Activated CD4-positive, CD25-positive, alpha-beta regulatory T cell treated with anti-CD3 and anti-CD28 coated beads, Interleukin-2, amount 50 U/mL, for 16 hours (primary cell): ENCODE results near the gene CAMKMT.

Experiments used
- DNase-seq: peaks from one replicate; pipeline ENCODE4 v3.0.0-alpha.2; 2020; ENCODE audit warnings: low read depth, low spot score

CAMKMT gene

DNA sequence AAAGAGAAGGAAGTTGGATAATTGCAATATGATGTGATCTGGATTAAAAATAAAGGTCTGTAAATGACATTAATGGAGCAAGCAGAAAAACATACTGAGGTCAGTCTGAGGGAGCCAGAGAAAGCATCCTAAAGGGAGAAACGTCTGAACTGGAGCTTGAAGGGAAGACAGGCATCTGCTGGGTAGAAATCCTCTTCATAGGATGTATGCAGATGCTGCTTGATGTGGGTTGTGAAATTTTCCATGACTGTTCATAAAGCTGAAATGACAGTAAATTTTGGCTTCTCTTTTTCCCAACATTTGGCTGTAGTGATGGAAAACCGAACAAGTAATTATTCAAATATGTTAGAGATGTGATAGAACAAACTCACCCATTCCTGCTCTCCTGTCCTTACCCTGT lies 287.6 kb downstream of the CAMKMT start:
- DNase-seq, result no peak

DNA sequence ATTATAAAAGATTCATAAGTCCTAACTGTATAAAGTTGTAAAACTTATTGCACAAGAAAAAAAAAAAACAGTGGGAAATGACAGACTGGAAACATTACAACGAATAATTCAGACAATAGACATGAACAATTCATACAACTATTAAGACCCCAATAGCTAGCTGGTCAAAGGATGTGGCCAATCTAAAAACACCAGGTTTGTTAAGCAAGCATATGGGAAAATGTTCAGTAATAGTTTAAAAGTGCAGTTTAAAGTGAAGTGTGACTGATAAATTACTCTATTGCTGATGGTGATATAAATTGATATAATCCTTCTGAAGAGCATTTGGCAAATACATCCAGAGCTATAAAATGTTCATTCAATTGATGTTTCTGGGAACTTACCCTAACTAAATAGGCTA lies 289.0 kb downstream of the CAMKMT start:
- DNase-seq, result no peak

DNA sequence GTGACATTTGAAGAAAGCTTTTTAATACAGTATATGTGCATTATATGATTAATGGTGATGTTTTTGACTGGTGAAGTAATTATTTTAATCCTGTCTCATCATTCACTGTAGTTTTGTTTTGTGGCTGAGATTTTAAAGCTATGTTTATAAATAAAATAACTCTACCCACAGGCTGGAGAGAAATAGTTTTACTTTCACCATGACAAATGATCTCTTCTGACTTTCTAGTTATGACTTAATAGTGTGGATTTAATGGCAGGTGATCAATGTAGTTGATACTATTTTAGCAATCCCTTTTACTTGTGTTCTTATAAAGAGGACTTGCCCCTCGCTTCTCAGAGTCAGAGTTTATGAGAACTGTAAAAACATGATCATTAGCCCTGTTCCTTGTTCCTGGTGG lies 290.2 kb downstream of the CAMKMT start:
- no peak for DNase-seq

DNA sequence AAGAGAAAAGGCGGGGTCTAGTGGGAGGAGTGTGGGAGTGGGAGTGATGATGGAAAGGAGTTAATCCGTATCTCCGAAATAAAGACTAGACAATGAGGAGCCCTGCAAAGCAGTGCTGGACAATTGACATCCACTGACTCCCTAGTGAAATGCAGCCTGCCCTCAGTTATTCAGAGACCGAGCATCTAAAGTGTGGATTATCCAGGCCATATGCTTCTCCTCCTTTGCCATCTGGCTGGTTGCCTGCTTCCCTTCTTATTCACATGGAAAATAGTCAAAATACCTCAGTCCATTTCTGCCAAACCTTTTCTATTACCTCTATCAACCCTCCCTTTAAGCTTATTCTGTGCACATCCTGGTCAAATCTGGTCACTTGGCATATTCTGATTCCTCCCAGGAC lies 291.0 kb downstream of the CAMKMT start:
- no peak for DNase-seq

DNA sequence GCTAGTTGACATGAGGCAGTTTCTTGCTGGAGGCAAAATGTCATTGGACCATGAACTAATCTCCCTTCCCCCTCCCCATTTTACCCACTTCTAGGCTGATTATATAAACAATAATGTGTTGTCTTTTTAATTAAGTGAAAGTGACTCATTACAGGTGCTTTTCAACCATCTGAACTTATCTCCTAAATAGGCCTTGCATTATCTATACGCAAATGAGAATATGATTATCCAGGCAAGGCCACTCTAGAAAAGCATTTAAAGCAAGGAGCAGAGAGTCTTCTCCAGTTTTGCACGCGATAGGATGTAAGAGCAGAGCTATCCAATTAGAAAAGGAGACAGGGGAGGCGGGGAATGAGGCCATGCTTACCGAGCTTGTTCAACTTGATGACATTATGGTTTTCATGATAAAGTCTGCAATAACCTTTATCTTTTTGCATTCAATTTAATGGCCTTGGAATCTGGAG lies 293.7 kb downstream of the CAMKMT start:
- no peak for DNase-seq

DNA sequence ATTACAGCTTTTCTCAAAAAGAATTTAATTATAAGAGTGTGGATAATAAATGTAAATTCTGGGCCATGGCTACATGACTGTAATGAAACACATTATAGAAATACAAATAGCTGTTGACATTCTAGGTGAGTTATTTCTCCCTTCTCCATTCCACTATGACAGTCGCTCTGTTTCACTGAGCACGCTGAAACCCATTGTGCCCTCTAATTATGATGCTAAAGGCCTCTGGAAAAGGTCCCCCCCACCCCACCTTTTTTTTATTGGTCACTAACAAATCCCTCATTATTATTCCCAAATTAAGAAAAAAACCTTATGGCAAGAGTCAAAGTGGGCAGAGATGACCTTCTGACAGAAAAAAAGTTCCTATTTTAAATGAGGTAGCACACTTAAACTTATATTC lies 294.7 kb downstream of the CAMKMT start:
- no peak for DNase-seq

DNA sequence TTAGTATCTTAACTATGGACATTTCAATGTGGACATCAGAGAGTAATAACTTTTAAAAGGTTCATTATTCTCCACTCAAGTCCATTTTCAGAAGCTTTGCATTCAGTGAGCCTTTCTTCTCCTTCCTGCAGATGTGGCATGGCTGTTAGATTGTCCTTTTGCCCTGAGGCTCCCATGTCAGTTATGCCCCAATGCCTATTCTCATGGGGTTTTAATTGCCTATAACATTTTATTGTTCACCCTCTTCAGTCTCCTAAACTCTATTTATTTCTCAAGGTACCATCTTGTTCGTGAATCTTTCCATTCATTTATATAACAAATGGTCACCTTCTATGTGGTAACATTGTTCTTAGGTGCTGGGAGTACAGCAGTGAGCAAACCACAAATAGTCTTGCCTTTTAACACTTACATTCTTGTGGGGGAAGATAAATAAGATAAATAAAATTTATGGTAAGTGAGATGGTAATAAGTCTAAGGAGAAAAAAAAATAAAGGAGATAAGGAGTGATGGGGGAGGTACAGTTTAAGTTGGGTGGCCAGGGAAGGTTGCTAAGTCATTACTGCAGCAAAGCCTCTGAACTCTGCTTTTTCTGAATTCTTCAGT lies 301.8 kb downstream of the CAMKMT start:
- no peak for DNase-seq

DNA sequence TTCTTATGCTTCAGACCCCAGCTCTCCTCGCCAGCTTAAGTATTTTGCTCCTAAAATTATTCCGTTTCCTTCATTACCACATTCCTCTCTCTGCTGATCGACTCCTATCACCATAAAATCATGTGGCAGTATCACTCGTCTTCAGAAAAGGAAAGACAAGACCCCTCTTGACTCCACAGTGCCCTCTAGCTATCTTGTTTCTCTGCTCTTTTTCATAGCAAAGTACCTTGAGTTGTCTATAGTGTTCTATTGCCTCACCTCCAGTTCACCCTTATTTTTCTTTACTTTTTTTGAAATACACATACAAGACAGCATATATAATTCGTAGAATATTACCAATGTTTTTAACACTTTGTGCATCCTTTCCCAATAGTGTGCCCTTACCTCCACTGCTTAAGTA lies 306.6 kb downstream of the CAMKMT start:
- no peak for DNase-seq

DNA sequence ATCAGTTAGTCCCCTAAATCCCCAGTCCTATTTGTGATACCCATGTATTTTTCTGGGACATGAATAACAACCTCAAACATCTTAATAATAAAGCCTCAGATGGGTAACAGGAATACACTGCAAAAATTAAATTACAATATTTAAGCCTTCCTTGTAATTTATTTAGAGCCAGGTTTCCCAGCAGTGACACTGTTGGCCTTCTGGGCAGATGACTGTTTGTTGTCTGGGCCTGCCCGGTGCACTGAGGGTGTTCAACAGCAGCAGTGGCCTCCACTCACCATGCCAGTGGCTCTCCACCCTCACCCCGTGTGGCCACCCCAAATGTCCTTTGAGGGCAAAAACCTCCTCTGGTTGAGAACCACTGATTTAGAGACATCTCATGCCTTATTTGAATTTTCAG lies 309.5 kb downstream of the CAMKMT start:
- DNase-seq, result no peak

DNA sequence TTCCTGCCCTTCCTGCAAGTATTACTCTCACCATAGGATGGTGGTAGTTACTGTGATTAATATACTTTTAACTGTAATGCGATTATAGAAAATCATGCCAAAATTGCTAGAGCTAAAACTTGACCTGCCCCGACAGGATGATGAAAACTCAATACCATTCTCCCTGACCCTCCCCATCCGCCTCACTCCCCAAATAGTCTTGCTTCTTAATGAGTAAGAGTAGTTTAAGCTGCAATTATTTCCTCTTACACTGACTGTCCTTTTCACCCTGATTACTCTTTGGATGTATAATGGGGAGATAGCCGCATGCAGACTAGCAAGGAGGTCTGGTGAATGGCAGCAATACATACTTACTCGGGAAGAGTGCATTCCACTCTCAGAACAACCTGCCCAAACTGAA lies 310.2 kb downstream of the CAMKMT start:
- DNase-seq, result no peak

DNA sequence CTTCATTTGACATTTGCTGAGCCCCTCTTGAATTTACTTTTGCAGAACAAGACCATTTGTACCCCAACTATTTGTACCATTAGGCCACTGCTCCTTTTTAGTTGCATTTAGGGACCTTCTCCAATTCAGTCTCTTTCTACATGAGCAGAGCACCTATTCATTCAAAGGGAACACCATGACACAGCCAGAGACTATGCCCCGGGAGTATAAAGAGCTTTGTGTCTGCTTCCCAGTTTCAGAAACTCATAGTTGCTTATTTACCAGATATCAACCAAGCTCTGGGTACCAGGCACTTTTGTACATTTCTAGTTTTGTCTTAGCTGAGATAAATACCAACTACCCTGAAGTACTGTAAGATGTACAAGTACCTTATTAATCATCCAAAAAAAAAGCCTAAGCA lies 310.7 kb downstream of the CAMKMT start:
- no peak for DNase-seq

DNA sequence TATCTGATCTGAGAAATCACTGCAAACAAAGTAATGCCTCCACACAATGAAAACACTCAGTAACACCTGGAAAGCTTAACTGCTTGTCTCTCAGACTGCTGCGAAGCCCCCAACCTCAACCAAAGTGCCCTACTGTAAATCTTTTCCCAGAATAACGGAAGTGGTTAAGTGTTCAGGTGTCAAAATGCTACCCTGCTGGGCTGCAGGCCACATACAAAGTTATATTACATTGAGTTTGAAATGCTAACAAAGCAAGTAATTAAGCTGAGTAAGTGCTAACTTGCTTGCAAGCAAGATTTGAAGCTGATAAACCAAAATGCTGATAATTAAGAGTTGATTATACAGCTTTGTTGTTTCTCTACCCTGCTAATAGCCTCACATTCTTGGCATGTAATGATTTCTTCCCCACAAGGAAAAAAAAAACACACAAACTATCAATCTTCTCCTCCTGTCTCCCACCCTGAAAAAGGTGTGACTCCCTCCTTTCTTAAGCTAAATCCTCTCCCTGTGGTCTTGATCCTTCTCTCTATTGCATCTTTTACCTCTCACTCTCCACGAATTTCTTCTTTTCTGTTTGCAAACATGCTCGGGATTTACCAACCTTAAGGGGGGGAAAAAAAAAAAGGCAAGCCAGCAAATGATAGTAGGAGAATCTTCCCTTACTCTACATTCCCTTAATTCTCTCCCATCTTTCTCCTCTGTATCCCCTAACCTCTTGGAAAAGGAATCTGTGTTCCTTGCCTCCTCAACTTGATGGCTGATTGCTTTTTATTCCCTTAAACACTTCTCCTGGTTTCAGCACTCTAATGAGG lies 312.9 kb downstream of the CAMKMT start:
- DNase-seq, result no peak

DNA sequence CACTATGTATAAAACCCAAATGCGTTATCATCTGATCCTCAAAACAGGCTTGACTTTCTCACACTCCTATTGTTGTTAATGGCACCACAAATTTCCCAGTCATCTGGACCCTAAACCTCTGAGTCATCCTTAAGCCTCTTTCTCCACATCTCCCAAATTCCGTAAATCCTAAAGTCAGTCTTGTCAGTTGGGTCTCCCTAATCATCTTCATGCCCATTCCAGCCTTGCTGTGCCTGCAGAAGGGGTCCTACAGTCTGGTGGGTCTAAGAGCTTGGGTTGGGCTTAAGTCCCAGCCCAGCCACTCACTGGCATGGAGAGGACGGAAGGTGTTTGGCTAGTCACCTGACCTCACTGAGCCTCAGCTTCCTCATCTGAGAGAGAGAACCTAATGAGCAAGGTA lies 314.6 kb downstream of the CAMKMT start:
- DNase-seq, result no peak

DNA sequence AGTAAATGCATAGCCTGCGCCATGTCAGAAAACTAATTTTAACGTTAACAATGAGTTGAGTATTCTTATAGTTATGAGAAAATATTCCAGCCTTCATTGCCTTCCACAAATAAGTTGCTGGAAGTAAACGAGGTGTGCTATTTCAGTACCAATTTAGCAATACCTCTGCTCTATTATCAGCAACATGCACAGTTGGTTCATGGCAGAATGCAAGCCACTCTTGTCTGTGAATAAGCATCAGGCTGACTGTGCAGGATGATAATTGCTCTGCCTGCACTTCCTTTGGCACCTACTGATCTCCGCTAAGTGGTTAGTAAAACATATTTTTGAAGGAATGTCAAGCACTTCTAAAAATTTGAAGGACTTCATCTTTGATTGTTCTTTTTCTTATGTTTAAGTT lies 317.8 kb downstream of the CAMKMT start:
- no peak for DNase-seq

DNA sequence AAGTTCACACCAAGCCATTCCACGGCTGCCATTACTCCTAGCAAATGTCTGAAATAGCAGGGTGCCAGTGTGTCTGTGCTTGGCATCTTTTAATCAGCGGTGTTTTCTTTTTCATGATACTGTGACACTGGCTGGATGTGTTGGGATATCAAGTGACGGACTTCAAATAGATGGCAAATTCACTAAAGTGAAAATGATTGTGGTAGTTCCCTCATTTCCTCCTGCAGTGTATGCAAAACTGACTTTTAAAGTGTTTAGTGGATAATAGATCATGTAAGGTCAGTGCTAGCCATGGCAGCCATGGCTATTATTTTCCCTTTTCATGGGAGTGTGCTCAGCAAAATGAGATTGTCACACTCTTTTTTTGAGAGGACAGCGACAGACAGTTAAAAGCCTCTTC lies 318.2 kb downstream of the CAMKMT start:
- DNase-seq, result no peak

DNA sequence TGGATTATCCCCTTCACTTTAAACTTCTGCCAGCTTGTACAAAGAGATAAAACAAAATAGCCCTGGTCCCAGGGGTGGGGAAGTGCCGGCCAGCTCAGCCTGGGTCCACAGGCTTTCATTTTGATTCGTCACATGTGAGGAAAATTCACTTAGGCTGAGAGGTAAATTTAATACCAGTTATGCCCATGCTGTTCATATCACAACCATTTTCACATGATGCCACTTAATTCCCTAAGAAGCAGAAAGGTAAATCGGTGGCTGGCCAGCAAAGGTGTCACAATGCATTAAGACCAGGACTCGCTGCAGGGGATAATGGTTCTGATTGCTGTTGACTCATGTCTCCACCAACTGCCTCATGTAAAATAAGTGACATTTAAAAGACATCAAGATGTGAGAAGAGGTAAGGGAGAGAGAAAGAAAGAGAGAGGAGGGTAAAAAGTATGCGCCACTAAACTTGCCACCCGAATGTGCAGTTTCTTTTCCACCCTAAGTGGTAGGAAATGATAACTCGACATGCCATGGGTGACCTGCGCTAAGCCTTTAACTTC lies 318.8 kb downstream of the CAMKMT start:
- no peak for DNase-seq

DNA sequence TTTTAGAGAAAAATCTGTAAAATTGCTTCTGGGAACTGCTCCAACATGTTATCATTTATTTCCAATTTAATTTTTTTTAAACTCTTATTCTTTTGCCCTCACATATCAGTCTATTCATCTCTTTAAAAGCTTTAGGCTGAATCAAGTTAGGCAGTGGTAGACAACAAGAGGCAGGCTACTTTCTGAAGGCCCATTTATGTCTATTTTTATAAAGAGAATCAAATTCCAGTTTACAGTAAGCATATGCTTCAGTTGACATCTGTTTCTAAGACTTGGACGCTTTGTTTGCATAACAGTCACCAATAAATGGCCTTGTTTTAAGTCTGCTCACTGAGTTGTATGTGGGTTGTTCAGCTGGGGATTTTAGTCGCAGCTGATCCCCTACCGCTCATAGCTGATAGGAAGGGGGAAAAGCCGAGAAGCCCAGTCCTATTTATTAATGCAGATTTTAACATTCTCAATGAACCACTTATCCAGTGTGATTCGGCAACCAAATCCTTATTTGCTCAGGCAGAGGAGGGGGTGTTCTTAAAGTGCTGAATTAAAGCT lies 319.3 kb downstream of the CAMKMT start:
- no peak for DNase-seq

DNA sequence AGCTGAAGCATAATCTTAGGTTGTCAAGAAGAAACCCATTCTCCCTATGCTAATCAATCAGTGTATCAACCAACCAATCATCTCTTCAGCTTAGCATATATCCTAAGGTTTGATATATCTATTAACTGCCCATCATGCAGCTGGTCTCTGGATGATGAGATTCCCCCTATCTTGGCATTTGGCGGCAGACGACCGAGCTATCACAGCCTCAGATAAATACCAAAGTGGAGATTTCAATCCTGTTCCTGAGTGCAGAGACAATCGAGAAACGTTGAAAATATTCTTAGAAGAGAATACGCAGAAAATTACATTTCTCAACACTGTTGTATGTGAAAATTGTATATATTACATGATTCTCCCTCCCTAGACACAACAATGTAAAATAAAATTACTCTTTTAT lies 320.7 kb downstream of the CAMKMT start:
- DNase-seq, result no peak

DNA sequence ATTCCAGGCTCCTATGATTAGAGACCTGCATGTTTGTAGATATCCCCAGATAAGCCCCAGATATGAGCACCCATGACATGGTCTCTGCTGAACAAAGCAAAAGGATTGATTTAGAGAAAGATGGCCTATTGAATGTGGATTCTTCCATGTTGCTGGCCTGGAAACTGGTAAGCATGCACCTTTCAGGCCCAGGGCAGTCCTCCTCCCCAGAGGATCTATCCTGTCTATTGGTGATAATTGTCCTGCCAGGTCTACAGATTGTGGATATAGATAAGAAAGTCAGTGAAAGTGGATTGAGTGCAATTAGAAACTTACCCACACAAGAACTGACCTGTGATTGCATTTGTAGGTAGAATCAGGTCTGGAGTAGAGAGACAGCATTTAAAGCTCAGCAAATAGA lies 322.8 kb downstream of the CAMKMT start:
- no peak for DNase-seq

DNA sequence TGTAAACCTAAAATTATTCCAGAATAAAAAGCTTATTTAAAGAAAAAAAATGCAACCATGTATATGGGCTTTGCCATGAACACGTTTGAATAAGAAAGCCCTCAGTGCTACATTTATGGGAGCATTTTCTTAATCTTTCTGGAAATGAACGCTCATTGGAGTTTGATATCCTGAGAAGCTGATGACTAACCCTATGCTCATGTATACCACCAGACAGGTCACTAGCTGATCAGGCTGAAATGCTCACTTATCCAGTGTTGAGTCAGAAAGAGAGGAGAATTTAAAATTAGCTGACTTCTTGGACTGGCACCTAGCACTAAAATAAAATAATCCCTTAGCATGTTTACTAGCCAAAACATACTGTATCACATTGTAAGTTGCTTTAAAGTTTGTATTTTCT lies 324.8 kb downstream of the CAMKMT start:
- no peak for DNase-seq

DNA sequence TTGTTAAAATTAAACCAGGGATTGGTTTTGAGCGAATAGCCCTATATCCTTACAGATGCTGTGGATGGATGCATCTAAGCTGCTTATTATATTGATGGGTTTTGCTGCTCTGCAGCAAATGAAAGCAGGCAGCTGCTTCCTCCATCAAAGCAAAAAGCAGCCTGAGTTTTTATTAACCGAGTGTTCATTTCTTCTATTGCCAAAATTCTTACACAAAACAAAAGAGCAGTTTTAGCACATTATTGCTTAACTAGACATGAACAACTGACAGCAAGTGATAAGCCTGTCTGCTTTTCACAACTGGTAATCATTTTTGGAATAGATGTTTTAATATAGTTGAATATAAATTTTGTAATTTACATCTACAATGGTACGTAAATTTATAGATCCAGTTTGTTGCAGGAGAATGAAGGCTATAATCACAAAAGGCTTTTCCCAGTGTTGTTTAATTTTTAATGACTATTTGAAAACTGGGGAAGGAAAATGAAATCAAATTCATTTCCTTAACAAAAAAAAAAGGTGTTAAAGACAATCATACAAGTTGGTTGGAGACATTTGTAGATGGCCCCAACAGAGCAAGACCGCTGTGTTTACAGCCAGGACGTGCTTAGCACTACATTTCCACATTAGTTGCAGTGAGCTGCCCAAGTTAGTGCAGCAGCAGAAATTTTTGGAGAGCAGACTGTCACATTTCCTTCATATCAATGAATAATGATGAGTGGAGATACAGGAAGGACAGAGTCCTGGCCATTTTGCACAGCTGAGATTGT lies 326.1 kb downstream of the CAMKMT start:
- no peak for DNase-seq

DNA sequence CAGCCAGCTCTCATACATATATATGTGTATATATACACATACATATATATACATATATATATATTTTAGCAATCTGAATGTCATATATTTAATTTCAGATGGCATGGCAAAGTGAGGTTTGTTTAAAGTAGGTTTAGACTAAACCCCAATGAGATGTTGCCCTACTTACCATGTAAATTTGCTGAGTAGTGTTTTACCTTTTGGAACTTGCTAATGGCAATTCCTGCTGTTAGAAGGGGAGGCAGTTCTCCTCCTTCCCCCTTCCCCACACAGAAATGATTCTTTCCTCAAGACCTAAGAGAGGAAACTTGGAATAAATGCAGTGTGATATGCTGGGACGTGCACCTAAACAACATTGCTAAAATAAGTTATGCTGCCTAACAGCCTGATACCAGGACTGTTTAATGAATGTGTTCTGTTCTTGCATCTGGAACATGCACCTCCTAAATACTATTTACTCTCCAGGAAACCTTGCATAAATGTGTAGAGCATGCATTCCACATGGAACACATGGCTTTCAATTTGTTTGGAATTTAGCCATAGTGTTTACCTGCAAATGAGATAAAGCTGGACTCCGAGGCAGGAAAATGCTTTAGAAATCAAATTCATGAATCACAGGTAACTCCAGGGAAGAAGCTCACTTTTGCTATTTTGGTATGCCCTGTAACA lies 326.8 kb downstream of the CAMKMT start:
- DNase-seq, result no peak
